CMK (cell line): ENCODE results near the gene PPP2R2D.

ENCODE experiments used
- DNase-seq: peaks from one replicate; pipeline ENCODE4 v3.0.0-alpha.2; 2010; ENCODE audit warnings: low read depth

Gene PPP2R2D

GRCh38 chr10:131889755-131890154 is 11.1 kb upstream of the PPP2R2D start:
- no peak for DNase-seq

GRCh38 chr10:131890276-131891195 is 10.3 kb upstream of the PPP2R2D start:
- DNase-seq: no peak

- no peak for DNase-seq
Measured at GRCh38 chr10:131891196-131891928, 9.4 kb upstream of the PPP2R2D start.

GRCh38 chr10:131891929-131892805 is 8.6 kb upstream of the PPP2R2D start:
- no peak for DNase-seq

- no peak for DNase-seq
Measured at GRCh38 chr10:131892806-131893675, 7.8 kb upstream of the PPP2R2D start.

GRCh38 chr10:131895116-131895515 is 5.7 kb upstream of the PPP2R2D start:
- DNase-seq: no peak

- DNase-seq: no peak
Measured at GRCh38 chr10:131896403-131896802, 4.4 kb upstream of the PPP2R2D start.

- peak; percentile 66 for DNase-seq
Measured at GRCh38 chr10:131897297-131897899, 3.4 kb upstream of the PPP2R2D start.

- DNase-seq: no peak
Measured at GRCh38 chr10:131898061-131898460, 2.7 kb upstream of the PPP2R2D start.

GRCh38 chr10:131898713-131899112 is 2.1 kb upstream of the PPP2R2D start:
- no peak for DNase-seq

- DNase-seq: no peak
Measured at GRCh38 chr10:131899116-131899690, 1.6 kb upstream of the PPP2R2D start.

- no peak for DNase-seq
Measured at GRCh38 chr10:131899695-131900349, 986 bp upstream of the PPP2R2D start.

- DNase-seq: no peak
Measured at GRCh38 chr10:131901181-131901829, 497 bp downstream of the PPP2R2D start.

- DNase-seq: no peak
Measured at GRCh38 chr10:131902211-131902610, 1.4 kb downstream of the PPP2R2D start.

GRCh38 chr10:131902691-131903090 is 1.9 kb downstream of the PPP2R2D start:
- no peak for DNase-seq

- DNase-seq: no peak
Measured at GRCh38 chr10:131905267-131905571, 4.4 kb downstream of the PPP2R2D start.

GRCh38 chr10:131905603-131906268 is 4.9 kb downstream of the PPP2R2D start:
- no peak for DNase-seq

- DNase-seq: no peak
Measured at GRCh38 chr10:131906269-131906639, 5.4 kb downstream of the PPP2R2D start.

GRCh38 chr10:131907679-131908078 is 6.9 kb downstream of the PPP2R2D start:
- no peak for DNase-seq
